HG02571 (cell line): Measurements from ENCODE around the gene TLE2.
"Not testable (repeated sequence)": the region's sequence is repeated elsewhere in the genome, so short reads cannot be mapped to it uniquely, and the experiment has no call there.

Source experiments
- ATAC-seq: cut with Tn5 transposase; IDR thresholded peaks from one replicate; pipeline ENCODE4 v1.9.1; 2021; ENCODE audit warnings: mild to moderate bottlenecking, moderate library complexity; ENCODE audit not compliant: unreplicated experiment

The TLE2 gene

DNA sequence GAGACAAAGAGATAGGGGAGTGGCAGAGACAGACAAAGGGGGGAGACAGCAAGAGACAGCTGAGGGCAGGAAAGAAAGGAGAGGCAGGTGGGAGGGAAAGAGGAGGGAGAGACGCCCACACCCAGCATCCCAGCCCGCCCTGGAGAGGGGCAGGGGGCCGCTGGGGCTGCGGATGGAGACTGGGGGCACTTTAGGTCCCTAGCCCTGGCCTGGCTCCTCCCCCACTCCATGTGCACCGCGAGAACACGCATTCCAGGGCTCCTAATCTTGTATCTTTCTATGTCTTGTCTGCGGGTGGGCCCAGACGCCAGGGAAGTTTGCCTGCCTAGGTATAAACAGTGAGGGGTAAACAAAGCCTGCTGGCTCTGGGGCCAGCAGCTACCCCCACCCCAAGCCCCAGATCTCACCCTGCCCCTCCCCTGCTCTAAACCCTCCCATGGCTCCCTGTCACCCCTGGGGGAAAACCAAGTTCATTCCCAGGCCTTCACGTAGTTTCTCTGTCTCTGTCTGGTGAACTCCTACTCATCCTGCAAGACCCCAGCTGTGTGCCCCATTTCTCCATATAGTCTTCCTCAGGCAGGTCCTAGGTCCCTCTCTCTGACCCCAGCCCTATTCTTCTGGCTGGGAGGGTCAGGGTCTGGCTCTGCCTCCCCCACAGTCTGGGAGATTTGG lies 27.5 kb upstream of the TLE2 start:
- no peak for ATAC-seq

DNA sequence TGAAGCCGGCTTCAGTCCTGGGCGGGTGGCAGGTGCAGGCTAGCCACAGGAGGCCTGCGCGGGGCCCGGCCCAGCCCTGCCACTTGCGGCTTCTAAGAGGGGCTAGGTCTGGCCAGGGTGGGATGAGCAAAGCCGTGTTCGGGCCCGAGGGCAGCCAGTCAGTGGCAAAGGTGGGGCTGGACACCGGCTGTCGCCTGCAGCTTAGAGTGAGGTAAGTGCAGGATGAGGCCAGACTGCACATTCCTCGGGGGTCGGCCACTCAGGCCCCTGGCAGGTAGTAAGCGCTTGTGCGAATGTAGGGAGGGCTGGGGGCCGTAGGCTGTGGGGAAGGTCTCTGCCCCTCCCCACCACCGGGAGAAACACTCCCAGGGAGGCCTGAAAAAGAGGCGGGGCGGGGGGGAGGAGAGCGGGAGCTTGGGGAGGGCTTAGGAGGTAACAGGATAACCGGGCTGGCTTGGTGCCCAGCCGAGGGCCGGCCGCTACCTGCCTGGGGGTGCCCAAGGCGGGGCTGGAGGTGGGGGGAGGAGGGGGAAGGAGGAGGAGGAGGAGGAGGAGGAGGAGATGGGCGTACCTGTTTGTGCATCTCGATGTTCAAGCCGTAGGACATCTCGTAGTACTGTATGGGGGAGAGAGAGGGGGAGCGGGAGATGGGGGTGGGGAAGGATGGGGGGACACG lies 26.8 kb upstream of the TLE2 start:
- no peak for ATAC-seq

DNA sequence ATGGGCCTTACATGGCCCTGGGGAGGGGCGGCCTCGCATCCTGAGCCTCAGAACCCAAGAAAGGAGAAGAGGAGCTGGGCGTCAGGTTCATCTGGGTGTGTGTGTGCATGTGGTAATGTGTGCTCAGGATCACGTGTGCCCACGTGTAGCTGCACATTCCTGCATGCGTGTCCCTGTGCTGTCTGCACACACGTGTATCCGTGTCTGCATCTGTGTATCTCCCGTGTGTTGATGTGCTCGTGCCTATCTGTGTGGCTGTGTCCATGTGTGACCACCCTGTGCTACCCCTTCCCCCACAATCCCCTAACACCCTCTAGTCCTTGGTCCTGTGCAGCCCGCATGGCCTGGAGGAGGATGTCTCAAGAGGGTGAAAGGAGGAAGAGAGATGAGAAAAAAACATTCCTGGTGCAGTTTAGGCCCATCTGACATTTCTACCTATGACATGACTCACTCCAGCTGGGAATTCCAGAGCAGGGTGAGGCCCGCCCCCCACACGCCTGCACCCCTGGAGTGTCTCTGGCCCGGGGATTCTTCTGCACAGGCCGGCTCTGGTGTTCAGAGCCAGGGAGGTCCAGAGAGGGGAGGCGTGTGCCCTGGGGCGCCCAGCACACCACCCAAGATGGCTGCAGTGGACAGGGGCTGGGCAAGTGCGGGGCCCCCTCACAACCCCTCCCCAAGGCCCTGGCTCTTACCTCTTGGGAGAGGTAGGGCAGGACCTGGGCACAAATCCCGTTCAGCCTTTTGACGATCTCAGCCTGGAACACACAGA lies 26.1 kb upstream of the TLE2 start:
- no peak for ATAC-seq

DNA sequence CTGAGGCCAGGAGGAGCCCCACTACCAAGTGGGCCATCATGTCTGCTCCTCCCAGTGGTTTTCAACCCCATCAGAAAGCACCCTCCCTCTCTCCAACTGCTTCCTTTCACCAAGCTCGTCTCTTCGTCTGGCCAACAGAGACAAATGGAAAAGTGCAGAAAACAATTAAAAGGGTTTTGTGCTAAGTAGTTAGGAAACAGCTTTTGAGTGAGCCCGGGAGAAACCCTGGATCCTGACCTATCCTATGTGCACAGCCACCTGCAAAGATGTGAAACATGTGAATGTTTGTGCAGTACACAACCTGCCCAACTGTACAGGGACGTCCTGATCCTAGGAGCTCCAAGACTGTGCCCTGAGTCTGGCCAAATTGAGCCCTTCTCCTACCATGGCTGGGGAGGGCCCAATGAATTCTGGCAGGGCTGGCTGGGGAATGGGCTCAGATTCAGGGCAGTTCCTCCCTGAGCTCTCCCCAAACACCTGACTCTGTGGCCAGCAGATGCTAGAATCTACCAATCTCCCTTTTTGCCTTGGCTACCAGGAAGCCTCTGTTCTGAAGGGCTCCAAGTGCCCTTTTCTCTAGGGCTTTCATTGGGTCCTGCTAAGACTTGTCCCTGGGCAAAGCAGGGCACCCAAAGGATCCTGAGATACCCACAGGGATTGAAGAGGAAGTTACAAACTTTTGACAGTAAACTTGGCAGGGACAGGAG lies 25.3 kb upstream of the TLE2 start:
- ATAC-seq, result no peak

DNA sequence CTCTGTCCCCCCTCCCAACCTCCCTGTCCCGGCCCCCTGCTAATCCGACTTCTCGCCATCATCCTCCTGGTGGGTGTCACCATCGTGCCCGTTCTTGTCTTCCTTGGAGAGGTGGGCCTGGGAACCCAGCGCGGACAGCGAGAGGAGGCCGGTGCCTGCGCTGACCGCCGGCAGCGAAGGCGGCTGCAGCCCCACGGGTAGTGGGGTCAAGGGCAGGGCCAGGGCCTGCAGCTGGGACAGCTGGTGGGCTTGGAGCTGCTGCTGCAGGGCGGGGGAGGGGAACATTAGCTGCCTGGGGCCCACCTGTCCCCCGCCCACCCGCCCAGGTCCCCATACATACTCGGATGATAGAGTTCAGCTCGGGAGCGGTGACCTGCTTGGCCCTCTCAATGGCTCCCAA lies 24.7 kb upstream of the TLE2 start:
- no peak for ATAC-seq

DNA sequence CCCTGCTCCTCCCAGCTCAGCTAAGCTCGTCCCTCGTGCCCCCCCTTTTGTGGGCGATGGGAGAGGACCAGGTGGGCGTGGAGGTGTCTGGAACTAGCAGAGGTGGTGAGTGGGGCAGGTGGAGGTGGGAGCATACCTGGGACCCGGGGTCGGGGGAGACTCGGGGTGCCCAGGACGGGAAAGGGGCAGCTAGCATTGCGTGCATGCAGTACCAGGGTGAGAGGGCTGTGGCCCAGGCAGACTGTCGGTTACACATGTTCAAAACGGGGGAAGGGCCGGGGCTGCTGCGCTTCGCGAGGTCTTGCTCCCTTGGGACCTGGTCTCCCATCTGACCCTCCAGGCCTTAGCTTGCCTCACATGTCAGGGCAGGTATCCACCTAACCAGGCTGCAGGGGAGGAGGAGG lies 24.1 kb upstream of the TLE2 start:
- no peak for ATAC-seq

DNA sequence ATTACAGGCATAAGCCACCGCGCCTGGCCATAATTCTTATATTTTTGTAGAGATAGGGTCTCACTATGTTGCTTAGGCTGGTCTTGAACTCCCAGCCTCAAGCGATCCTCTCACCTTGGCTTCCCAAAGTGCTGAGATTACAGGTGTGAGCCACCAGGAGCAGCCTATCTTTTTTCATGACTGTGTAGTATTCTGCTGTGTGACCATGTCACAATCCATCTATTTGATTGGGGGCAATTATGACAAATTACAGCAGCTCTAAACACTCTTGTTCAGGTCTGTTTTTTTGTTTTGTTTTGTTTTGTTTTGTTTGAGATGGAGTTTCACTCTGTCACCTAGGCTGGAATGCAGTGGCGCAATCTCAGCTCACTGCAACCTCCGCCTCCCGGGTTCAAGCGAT lies 20.9 kb upstream of the TLE2 start:
- ATAC-seq, result not testable (repeated sequence)

DNA sequence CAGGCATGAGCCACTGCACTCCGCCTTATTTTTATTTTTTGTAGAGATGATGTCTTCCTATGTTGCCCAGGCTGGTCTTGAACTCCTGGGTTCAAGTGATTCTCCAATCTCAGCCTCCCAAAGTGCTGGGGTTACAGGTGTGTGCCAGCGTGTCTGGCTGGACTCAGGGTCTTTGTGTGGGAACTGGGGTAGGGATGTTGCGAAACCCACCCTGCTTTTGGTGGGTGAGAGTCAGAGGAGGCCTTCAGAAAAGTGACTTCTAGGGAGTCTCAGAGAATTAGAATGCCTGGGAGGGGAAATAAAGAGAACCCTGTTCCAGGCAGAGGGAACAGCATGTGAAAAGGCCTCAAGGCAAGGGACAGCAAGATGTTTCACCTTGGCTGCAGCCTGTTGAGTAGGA lies 20.0 kb upstream of the TLE2 start:
- no peak for ATAC-seq

DNA sequence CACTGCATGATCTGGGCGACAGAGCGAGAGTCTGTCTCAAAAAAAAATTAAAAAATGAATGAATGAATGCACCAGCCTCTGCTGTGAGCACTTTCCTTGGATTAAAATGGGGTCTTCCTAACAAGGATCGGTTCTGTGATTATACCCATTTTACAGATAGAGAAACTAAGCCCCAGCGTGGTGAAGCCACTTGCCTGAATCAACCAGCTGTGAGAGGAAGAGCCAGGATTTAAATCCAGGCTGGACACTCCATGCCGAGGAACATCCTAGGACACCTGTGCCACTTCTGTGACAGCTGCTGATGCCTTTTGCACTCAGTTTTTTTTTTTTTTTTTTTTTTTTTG lies 19.1 kb upstream of the TLE2 start:
- ATAC-seq, result no peak

DNA sequence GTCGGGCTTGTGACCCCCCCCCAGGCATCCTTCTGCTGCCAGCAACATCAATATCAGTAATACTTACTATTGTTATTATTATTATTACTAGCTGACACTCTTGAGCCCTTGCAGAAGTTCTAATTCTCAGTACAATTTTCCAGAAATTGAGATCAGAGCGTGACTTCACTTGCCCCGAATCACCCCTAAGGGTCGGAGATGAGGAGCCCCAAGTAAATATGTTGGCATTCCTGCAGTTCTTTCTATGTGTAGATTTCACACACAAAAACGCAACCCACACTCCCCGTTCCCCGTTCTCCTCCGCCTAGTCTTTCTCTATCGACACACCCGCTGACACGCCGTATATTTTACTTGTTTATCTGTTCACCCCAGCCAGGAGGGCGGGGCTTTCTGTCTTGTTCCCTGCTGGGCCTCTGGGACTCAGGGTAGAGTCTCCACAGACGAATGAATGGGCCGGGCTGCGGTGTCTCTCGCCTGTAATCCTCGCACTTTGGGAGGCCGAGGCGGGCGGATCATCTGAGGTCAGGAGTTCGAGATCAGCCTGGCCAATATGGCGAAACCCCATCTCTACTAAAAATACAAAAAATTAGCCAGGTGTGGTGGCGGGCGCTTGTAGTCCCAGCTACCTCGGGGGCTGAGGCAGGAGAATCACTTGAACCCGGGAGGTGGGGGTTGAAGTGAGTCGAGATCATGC lies 18.6 kb upstream of the TLE2 start:
- no peak for ATAC-seq

DNA sequence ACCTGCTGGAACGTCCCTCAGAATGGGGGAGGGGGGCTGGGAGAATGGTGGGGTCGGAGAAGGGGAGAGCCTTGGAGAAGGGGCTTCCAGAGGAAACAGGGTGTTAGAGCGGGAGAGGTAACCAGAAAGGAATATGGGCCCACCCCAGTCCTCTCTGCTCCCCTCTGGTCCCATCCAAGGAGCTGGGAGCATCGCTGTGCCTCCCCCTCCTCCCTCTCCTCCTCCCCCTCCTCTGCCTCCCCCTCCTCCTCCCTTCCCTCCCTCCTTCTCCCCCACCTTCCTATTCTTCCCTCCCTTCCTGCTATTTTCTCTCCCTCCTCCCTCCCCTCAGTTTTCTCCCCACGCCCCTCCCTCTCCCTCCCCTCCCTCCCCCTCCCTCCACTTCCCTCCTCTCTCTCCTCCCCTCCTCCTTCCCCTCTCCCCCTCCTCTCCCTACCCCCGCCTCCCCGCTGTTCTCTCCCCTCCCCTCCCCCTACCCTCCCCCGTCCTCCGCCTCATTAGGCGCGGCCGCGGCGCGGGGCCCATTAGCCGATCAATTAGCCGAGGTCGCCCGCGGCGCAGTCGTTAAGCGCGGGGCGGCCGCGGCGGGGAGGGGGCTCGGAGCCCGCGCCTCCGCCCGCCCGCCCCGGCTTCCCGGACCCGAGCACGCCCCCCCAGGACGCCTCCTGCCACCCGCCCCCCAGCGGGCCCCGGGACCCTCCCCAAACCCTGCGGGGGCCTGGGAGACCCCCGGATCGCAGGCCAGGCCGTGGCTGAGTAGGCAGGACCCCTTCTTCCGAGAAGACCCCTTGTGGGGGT lies 17.8 kb upstream of the TLE2 start:
- ATAC-seq, result no peak

DNA sequence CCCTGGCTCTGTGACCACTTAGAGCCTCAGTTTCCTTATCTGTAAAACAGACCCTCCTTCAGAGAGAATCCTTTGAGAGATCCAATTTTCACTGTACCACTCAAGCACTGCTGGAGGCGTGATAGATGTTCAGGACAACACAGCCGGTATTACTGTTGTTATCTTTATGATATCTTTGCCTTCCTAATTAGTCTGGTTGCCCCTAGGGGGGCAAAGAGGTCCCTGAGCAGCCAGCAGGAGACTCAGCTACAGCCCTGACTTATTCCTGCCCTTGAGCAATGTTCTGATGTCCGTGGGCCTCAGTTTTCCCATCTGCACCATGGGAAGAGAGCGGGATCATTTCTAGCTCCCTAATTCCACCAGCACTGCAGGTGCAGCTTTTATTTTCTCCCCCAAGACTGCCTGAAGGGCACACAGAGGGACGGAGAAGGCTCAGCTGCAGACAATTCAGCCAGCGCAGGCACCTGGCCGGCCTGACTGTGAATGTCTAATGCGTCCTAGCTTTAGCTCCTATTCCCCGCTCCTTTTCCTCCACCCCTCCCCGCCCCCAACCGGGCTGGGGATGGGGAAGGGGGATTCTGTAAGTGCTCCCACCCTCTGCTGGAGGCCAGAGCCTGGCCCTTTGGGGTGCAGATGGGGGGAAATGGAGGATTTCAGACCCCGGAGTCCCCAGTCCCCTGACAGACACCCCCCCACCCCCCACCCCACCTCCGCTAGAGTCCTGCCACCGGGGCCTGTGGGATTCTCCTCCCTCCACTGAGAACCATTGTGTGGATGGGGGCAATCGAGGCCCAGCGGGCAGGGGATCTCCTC lies 17.0 kb upstream of the TLE2 start:
- no peak for ATAC-seq

DNA sequence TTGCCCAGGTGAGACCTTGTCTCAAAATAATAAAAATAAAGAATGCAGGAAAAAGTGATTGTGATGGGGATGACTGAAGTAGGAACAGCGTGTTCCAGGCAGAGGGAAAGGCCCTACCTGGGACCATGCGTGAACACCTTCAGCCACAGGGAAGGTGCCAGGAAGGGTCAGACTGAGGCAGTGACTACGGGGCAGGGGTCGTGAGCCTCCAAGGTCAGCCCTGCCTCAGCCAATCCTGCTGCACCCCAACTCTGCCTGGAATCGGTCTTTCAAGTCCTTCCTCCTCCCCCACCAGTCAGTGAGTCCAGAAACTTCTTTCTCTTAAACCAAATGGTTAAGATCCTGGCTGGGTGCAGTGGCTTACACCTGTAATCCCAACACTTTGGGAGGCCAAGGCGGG lies 16.1 kb upstream of the TLE2 start:
- ATAC-seq, result no peak

DNA sequence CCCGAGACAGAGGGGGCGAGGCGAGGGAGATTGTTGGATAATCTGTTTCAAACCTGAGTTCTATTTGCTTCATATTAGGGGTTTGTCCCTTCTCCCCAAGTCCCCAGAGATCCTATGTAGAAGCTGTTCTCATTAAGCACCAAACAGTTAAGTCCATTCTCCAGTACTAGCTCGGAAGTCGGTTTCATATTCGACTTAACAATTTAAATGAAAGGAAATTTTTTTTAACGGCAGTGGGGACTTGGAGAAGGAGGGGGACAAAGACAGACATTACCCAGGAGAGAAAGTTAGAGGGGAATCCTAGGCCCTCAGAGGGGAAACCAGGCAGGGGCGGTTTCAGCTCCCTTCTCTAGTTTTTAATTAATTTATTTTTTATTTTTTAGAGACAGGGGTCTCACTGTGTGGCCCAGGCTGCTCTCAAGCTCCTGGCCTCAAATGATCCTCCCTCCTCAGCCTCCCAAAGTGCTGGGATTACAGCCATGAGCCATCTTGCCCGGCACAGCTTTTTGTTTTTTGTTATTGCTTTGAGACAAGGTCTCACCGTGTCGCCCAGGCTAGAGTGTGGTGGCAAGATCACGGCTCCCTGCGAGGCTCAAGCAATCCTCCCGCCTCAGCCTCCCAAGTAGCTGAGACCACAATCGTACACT lies 13.7 kb upstream of the TLE2 start:
- no peak for ATAC-seq

DNA sequence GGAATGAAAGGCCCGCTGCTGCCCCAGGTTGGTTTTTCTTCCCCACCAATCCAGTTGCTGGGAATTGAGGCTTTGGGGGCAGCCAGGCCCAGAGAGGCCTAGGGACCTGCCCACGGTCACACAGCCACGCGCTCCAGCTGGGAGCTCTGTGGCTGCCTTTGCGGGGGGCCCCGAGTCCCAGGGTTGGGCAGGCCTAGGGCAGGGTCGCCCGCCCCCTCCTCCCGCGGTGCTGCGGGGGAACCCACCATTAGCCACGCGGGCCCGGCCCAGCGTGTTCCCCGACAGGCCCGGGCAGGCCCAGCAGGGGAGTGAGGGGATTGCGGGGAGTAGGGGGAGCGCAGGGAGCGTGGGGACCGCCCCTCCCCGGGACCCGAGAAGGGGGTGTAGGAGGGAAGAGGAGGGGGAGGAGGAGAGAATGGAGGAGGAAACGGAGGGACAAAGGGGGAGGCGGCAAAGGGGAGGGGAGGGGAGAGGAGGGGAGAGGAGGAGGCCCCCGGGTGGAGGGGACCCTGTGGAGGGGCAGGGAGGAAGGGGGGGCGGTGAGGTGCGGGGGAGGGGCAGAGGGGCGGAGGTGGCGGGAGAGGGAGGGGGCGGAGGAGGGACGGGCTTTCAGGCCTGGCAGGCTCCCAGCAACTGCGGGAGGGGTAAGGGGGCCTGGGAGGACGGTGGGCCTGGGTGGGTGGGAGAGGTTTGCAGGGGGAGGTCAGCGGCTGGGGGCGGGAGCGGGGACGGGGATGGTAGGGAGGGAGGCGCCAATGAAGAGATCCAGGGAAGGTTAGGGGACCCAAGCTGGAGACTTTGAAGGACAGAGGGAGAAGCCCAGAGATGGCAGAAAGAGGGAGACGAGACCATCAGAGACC lies 12.9 kb upstream of the TLE2 start:
- ATAC-seq, result no peak

DNA sequence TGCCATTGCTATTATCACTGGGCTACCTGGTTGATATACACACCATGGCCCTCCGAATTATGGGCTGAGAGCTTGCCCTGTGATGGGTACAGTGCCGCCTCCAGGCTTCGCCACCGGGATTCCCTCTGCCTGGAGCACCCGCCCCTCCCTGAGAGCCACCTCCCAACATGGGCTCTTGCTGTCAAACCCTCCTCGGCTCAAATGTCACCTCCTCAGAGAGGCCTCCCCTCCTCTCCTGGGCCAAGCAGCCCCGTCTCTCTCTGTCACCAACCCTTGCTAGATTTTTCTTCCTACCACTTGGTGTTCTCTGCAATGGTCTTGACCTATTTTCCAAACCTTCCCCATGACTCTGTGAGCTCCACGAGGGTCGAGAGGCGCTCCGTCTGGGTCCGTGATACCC lies 12.2 kb upstream of the TLE2 start:
- no peak for ATAC-seq

DNA sequence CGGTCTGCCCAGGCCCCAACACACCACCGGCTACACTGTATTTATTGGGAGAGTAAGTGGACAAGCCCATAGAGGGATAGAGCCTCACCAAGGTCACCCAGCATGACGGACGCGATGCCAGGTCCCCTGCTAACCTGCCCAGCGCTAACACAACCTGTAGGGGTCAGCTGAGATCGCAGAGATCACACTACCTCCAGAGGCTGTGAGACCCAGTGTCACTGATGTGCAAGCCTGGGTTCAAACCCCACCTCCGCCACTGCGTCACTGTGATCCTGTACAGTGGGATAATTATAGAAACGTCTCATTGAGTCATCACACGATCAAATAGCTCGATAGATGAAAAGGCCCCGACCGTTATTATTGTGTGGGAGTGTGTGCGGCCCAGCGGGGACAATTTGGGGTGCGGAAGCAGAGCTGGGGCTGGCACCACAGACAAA lies 10.6 kb upstream of the TLE2 start:
- no peak for ATAC-seq

DNA sequence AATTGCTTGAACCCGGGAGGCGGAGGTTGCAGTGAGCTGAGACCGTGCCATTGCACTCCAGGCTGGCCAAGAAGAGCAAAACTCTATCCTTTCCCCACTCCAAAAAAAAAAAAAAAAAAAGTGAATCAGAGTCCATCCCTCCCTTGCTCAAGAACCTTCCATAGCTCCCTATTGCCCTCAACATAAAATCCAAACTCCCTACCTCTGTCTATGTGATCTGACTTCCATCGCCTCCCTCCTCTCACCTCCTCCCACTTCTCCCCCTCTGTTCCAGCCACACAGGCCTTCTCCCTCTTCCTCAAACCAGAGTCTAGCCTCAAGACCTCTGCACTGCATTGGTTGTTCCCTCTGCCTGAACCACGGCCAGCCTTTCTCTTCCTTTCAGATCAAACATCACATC lies 10.0 kb upstream of the TLE2 start:
- no peak for ATAC-seq
